Colonic mucosa (tissue), 4 donors: Measurements from ENCODE around the gene FOXK2. TPM values are rescaled to one million over a fixed set of nuclear protein-coding genes. Genes with fewer than 3 reads are reported as not detected.

Experiments used
- DNase-seq: peaks from one replicate; pipeline ENCODE4 v3.0.0-alpha.2; 2020
- H3K27ac ChIP-seq: fragments of 200-600 bp; one replicate; pipeline ENCODE4 v1.8.0; 2021
- H3K27me3 ChIP-seq: fragments of 200-600 bp; one replicate; pipeline ENCODE4 v1.8.0; 2021
- H3K36me3 ChIP-seq: fragments of 200-600 bp; one replicate; pipeline ENCODE4 v1.8.0; 2021
- H3K4me1 ChIP-seq: fragments of 200-600 bp; one replicate; pipeline ENCODE4 v1.8.0; 2021; ENCODE audit warnings: mild to moderate bottlenecking
- H3K4me3 ChIP-seq: fragments of 200-600 bp; one replicate; pipeline ENCODE4 v1.8.0; 2021
- H3K9ac ChIP-seq, 2 donors: one replicate each; pipeline ENCODE4 v1.7.0; 2013; ENCODE audit warnings: control low read depth in 2 of 2, low read depth in 2 of 2, low read length in 2 of 2
- H3K9me3 ChIP-seq: fragments of 200-600 bp; one replicate; pipeline ENCODE4 v1.8.0; 2021
- intact Hi-C: fragments of 100-400 bp; cut with DNase I; formaldehyde crosslinking; loops from one replicate; pipeline ENCODE4 v1.14.1; 2022
- total RNA-seq, 2 donors: library from RNA; stranded (reverse); fragmentation: NEBNext Ultra II Directional in 1 of 2; extraction: Animal tissue kit (Norgen Biotek cat#: 25700) in 1 of 2; gene quantifications; one replicate each; pipeline ENCODE4 v1.2.1, GENCODE V29; 2021
- TF ChIP-seq, protein P1 (sequence below): fragments of 200-600 bp; IDR thresholded peaks from one replicate; pipeline ENCODE4 v1.8.0; 2022; ENCODE audit warnings: antibody characterized with exemption, mild to moderate bottlenecking
- donor health status: healthy.
- donor health status: DM: no; HTN: no; CAD: no.
- donor health status: DM: no; HTN: no; CAD: no.

The FOXK2 gene
- total RNA-seq, 2 donors from 2014 or later, result 34.8 to 44.5 TPM

DNA sequence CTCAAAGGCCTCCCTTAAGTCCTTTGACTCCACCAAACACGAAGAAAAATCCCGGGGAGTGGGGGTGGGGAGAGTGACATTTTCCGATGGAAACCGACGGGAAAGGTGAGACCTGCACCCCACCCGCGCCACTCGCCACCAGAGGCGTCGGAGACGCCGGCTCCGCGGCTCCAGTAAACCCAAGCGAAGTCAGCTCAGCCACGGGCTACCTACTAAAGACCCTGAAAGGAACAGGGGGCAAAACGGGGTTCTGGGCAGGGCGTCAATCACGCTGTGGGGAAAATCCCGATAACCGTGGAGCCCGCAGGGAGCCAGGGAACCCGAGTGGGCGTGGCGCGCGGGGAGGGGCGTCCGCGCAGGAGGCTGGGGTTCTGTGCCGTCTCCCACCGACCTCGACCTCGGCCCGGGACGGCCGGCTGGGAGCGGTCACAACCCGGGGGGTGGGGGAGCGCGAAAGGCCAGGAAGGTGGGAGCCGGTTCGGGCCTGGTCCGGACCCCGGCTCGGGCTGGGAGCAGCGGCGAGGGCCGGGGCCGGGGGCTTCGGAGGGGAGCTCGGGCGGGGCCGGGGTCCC is 128.1 kb downstream of the FOXK2 start:
- Histone ChIP-seq H3K36me3 (peaks cover 3% of the 10 kb centered on the region), H3K4me3 (peak overlapping the region; percentile 92), H3K9ac (peak overlapping the region; percentile 89 to 99), H3K4me1 (peaks cover 6% of the 10 kb centered on the region), H3K27me3 (no peaks in the 10 kb centered on the region), H3K9me3 (no peaks in the 10 kb centered on the region), H3K27ac (peak overlapping the region; percentile 91)
- TF ChIP-seq, protein P1, sequence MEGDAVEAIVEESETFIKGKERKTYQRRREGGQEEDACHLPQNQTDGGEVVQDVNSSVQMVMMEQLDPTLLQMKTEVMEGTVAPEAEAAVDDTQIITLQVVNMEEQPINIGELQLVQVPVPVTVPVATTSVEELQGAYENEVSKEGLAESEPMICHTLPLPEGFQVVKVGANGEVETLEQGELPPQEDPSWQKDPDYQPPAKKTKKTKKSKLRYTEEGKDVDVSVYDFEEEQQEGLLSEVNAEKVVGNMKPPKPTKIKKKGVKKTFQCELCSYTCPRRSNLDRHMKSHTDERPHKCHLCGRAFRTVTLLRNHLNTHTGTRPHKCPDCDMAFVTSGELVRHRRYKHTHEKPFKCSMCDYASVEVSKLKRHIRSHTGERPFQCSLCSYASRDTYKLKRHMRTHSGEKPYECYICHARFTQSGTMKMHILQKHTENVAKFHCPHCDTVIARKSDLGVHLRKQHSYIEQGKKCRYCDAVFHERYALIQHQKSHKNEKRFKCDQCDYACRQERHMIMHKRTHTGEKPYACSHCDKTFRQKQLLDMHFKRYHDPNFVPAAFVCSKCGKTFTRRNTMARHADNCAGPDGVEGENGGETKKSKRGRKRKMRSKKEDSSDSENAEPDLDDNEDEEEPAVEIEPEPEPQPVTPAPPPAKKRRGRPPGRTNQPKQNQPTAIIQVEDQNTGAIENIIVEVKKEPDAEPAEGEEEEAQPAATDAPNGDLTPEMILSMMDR, result no peak
- DNase-seq, result peak; percentile 45
- intact Hi-C loops, result no loop called here

DNA sequence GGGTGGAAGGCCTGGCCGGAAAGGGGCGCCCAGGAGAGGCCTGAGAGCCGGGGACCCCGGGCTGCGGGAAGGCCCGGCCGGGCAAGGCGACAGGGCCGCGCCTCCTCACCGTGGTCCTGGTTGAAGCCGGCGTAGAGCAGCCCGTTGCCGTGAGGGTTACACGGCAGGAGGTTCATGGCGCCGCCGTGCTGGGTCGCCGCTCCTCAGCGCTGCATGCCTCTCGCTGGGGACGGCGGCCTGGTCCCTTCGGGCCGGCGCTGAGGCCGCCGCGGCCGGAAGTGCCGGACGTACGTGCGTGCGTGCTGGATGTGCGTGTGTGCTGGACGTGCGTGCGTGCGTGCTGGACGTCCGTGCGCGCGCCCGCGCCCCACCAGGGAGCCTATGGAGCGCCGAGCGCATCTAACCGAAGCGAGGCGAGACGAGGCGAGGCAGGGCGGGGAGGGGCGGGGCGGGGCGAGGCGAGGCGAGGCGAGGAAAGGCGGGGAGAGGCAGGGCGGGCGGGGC is 128.7 kb downstream of the FOXK2 start, which contains the start of gene WDR45B:
TSS of gene WDR45B (minus strand) at position 280 of the 504 bp plus-strand sequence. CDS start at position 176, 104 bp downstream.
- TF ChIP-seq, protein P1, result no peak
- intact Hi-C loops, result no loop called here
- H3K4me3 ChIP-seq, result peak within 1 kb of the TSS; percentile 92
- H3K9me3 ChIP-seq, result no peaks in the 10 kb centered on the region
- no peaks in the 10 kb centered on the region for H3K27me3 ChIP-seq
- H3K9ac ChIP-seq, result peak within 1 kb of the TSS; percentile 89 to 99
- no peaks in the 10 kb centered on the region for H3K36me3 ChIP-seq
- H3K4me1 ChIP-seq, result peaks cover 6% of the 10 kb centered on the region
- DNase-seq, result peak; percentile 93
- H3K27ac ChIP-seq, result peak within 1 kb of the TSS; percentile 91

DNA sequence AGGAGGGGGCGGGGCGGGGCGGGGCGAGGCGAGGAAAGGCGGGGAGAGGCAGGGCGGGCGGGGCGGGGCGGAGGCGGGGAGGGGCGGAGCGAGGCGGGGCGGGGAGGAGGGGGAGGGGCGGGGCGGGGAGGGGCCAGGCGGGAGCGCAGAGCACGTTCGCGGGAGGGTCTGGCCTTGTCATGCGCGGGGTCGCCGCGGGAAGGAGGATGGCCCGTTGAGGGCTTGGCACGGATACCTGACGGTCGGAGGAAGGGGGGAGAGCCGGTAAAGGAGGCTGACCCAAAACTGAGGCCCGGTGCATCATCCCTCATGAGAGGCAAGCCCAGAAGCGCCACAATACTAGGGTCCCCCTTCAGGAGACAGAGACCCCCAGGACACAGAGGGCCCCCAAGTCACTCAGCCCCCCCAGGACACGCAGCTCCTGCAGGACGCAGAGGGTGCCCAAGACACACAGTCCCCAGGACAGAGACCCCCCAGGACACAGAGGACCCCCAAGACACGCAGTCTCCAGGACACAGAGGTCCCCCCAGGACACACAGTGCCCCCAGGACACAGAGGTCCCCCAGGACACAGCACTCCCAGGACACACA is 129.3 kb downstream of the FOXK2 start:
- Histone ChIP-seq H3K4me1 (peaks cover 6% of the 10 kb centered on the region), H3K27ac (no peak overlapping the region), H3K4me3 (no peak overlapping the region), H3K9ac (peak overlapping the region; percentile 54 to 73), H3K36me3 (no peaks in the 10 kb centered on the region), H3K27me3 (no peaks in the 10 kb centered on the region), H3K9me3 (no peaks in the 10 kb centered on the region)
- TF ChIP-seq, protein P1, result no peak
- intact Hi-C loops, result no loop called here
- DNase-seq, result peak; percentile 57

DNA sequence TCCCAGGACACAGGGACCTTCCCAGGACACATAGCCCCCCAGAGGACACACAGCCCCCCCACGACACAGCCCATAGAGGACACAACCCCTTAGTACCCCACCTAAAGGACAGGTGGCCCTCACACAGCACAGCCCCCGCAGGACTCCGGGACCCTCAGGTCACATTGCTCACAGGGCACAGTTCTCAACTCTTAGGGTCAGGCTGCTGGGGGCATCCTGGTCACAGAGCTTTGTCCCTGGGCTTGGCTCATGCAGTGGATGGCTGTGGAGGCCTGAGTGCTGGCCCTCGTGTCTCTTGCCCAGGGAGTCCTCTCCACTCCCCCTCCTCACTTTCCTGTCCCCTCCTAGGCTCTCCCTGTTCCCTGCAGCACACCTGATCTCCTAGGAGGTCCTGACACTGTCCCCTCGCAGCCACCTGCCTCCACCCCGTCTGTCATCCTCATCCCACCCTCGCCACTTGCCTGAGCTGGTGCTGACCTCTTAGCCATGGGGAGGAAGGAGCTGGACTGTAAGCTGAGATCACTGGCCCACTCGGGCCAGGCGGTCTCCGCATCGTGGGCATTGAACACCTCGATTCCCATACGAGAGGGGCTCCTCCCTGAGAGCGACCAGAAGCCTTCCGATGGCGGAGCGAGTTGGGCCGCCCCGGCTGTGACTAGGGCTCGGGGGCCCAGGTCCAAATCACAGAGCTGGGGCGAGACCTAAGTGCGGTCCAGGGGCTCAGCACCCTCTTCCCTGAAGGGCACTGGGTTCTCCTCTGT is 130.1 kb downstream of the FOXK2 start:
- Histone ChIP-seq H3K4me1 (peaks cover 6% of the 10 kb centered on the region), H3K4me3 (no peak overlapping the region), H3K9ac (peak overlapping the region; percentile 12 to 73), H3K27ac (no peak overlapping the region), H3K27me3 (no peaks in the 10 kb centered on the region), H3K36me3 (no peaks in the 10 kb centered on the region), H3K9me3 (no peaks in the 10 kb centered on the region)
- TF ChIP-seq, protein P1, result no peak
- no peak for DNase-seq
- intact Hi-C loops, result no loop called here

DNA sequence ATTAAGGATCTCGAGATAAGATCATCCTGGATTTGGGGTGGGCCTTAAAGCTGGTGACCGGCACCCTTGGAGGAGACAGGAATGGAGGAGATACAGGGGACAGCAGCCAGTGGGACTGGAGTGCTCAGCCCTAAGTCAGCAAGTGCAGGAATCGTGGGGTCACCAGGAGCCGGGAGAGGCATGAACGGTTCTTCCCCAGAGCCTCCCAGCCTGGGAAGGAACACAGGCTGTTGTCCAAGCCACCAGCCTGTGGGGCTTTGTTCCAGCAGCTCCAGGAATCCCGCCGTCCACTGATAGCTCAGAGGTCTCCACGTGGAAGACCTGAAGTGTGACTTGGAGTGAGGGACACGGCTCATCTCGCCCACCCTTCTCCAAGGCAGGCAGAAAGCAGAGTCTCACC is 131.2 kb downstream of the FOXK2 start:
- H3K27ac ChIP-seq, result no peak overlapping the region
- H3K9ac ChIP-seq, result no peak overlapping the region
- no peaks in the 10 kb centered on the region for H3K9me3 ChIP-seq
- DNase-seq, result no peak
- peaks cover 6% of the 10 kb centered on the region for H3K4me1 ChIP-seq
- intact Hi-C loops, result no loop called here
- H3K27me3 ChIP-seq, result no peaks in the 10 kb centered on the region
- no peaks in the 10 kb centered on the region for H3K36me3 ChIP-seq
- TF ChIP-seq, protein P1, result no peak
- H3K4me3 ChIP-seq, result no peak overlapping the region
